OCI-LY7 (cell line): ENCODE results near the gene CDC25B. TPM values are rescaled to one million over a fixed set of nuclear protein-coding genes. Genes with fewer than 3 reads are reported as not detected.
"Not testable (repeated sequence)": the region's sequence is repeated elsewhere in the genome, so short reads cannot be mapped to it uniquely, and the experiment has no call there.

ENCODE experiments used
- BruUV-seq: library from RNA; stranded (reverse); fragments of 400-500 nt; replicated peaks from 2 replicates; lab custom pipeline; 2021; lab: Mats Ljungman, UMichigan
- CTCF ChIA-PET: fragments of 300-600 bp; sonication (Branson Sonifier 250); formaldehyde crosslinking; loops from one replicate; lab custom pipeline; 2022; ENCODE audit warnings: antibody characterized with exemption; ENCODE audit not compliant: unreplicated experiment; lab: Charles Lee
- POLR2A ChIA-PET: fragments of 300-600 bp; sonication (Branson Sonifier 250); formaldehyde crosslinking; loops from one replicate; lab custom pipeline; 2022; ENCODE audit warnings: antibody characterized with exemption; lab: Charles Lee
- DNase-seq: peaks from one replicate; pipeline ENCODE4 v3.0.0-alpha.2; 2015; ENCODE audit warnings: low spot score
- H2AFZ ChIP-seq: fragments of 200-600 bp; sonication (generic), shearing (Covaris generic); 2 replicates; pipeline ENCODE4 v1.6.1; 2014; ENCODE audit warnings: mild to moderate bottlenecking, antibody characterized with exemption, low read length, moderate library complexity
- H3K27ac ChIP-seq: fragments of 200-600 bp; sonication (generic); 2 replicates; pipeline ENCODE4 v1.5.1; 2014; ENCODE audit warnings: mixed run types, low read depth, mild to moderate bottlenecking, moderate library complexity, low read length, inconsistent platforms; ENCODE audit not compliant: poor library complexity, severe bottlenecking
- H3K36me3 ChIP-seq: fragments of 200-600 bp; sonication (generic); 2 replicates; pipeline ENCODE4 v1.6.1; 2014; ENCODE audit warnings: mild to moderate bottlenecking, antibody characterized with exemption, low read length, moderate library complexity, mixed read lengths; ENCODE audit not compliant: insufficient read depth
- H3K4me1 ChIP-seq: fragments of 200-600 bp; sonication (generic); 2 replicates; pipeline ENCODE4 v1.5.1; 2014; ENCODE audit warnings: mild to moderate bottlenecking, low read length; ENCODE audit not compliant: insufficient read depth, poor library complexity, severe bottlenecking
- H3K4me2 ChIP-seq: fragments of 200-600 bp; sonication (generic); 2 replicates; pipeline ENCODE4 v1.6.1; 2014; ENCODE audit warnings: mild to moderate bottlenecking, low read length
- H3K4me3 ChIP-seq: fragments of 200-600 bp; sonication (generic); 2 replicates; pipeline ENCODE4 v1.5.1; 2014; ENCODE audit warnings: mild to moderate bottlenecking, low read depth, low read length; ENCODE audit not compliant: poor library complexity, severe bottlenecking
- H3K79me2 ChIP-seq: fragments of 200-600 bp; sonication (generic); 2 replicates; pipeline ENCODE4 v1.6.1; 2016; ENCODE audit warnings: low read depth, mild to moderate bottlenecking, low read length, moderate library complexity, mixed read lengths; ENCODE audit not compliant: insufficient read depth
- H3K9me2 ChIP-seq: fragments of 200-600 bp; sonication (generic); 2 replicates; pipeline ENCODE4 v1.6.1; 2016; ENCODE audit warnings: mild to moderate bottlenecking, low read length, mixed read lengths; ENCODE audit not compliant: insufficient read depth
- H3K9me3 ChIP-seq: fragments of 200-600 bp; sonication (generic); 2 replicates; pipeline ENCODE4 v1.6.1; 2014; ENCODE audit warnings: mild to moderate bottlenecking, mixed run types, low read length, mixed read lengths
- H4K20me1 ChIP-seq: fragments of 200-600 bp; sonication (generic); 2 replicates; pipeline ENCODE4 v1.6.1; 2014; ENCODE audit warnings: mild to moderate bottlenecking, antibody characterized with exemption, low read length, moderate library complexity, mixed read lengths; ENCODE audit not compliant: insufficient read depth
- CTCF ChIP-seq: fragments of 200-600 bp; sonication (generic); conservative IDR thresholded peaks from 2 replicates; pipeline ENCODE4 v1.5.1; 2014; ENCODE audit warnings: mild to moderate bottlenecking, antibody characterized with exemption, low read length, moderate library complexity, mixed read lengths
- EZH2phosphoT487 ChIP-seq: fragments of 200-600 bp; sonication (generic); IDR thresholded peaks from 2 replicates; pipeline ENCODE4 v1.6.1; 2018; ENCODE audit warnings: low read depth, borderline replicate concordance, mild to moderate bottlenecking, mixed run types, antibody characterized with exemption, low read length, moderate library complexity, mixed read lengths
- intact Hi-C: fragments of 100-400 bp; cut with micrococcal nuclease; formaldehyde crosslinking; loops from one replicate; pipeline ENCODE4 v1.10.0; 2022; ENCODE audit not compliant: unreplicated experiment
- total RNA-seq, 2 experiments: library from RNA; depleted of rRNA in 1 of 2; stranded (reverse); fragments of >200 nt in 1 of 2; shearing (Covaris generic) in 1 of 2; gene quantifications; 2 replicates each; pipeline ENCODE4 v1.2.3, GENCODE V29; 2014 to 2022

CDC25B gene
- total RNA-seq, 2 experiments from 2014 or later, result 89.2 to 119 TPM

GRCh38 chr20:3842348-3842930 is 46.3 kb downstream of the CDC25B start:
- no peak overlapping the region for H3K4me2 ChIP-seq
- H3K4me3 ChIP-seq, result no peak overlapping the region
- H3K79me2 ChIP-seq, result peaks cover 2% of the 10 kb centered on the region; the same call in 1 of the 2 replicates
- no peaks in the 10 kb centered on the region for H3K9me2 ChIP-seq
- H3K9me3 ChIP-seq, result no peaks in the 10 kb centered on the region
- H3K27ac ChIP-seq, result no peak overlapping the region
- POLR2A ChIA-PET, result interaction anchor here (0.6 kb wide), 1 partner anchor 50 kb away, joined by 3 read pairs; no protein-coding TSS in a partner anchor
- DNase-seq, result no peak
- TF ChIP-seq EZH2phosphoT487, result no peak
- no peak for TF ChIP-seq CTCF
- intact Hi-C loops, result no loop called here
- CTCF ChIA-PET, result no interaction called here
- no peak overlapping the region for H2AFZ ChIP-seq
- no peaks in the 10 kb centered on the region for H3K36me3 ChIP-seq
- H3K4me1 ChIP-seq, result peaks cover 9% of the 10 kb centered on the region
- no peaks in the 10 kb centered on the region for H4K20me1 ChIP-seq
- BruUV-seq, result no TSS peak

- no peak for DNase-seq
- BruUV-seq, result no TSS peak
These were observed 47.4 kb downstream of the CDC25B start for GRCh38 chr20:3843490-3843889.

GRCh38 chr20:3843990-3844619 is 48.0 kb downstream of the CDC25B start:
- H3K36me3 ChIP-seq, BruUV-seq, H3K4me3 ChIP-seq, CTCF ChIA-PET, intact Hi-C loops, H3K9me3 ChIP-seq, H3K4me2 ChIP-seq, H4K20me1 ChIP-seq, DNase-seq, H2AFZ ChIP-seq, H3K9me2 ChIP-seq, H3K27ac ChIP-seq, H3K79me2 ChIP-seq: not testable (repeated sequence)
- POLR2A ChIA-PET, result interaction anchor here (1.1 to 1.6 kb wide), 2 partner anchors 8 to 31 kb away, joined by 3 to 10 read pairs; no protein-coding TSS in a partner anchor
- H3K4me1 ChIP-seq, result peaks cover 20% of the 10 kb centered on the region

More at GRCh38 chr20:3843490-3843889, 47.4 kb downstream of the CDC25B start:
- Histone ChIP-seq H3K4me1 (peaks cover 18% of the 10 kb centered on the region), H3K9me2 (no peaks in the 10 kb centered on the region), H3K4me2 (no peak overlapping the region), H3K36me3 (no peaks in the 10 kb centered on the region), H4K20me1 (no peaks in the 10 kb centered on the region), H3K27ac (no peak overlapping the region), H3K79me2 (peaks cover 7% of the 10 kb centered on the region; the same call in 1 of the 2 replicates), H3K9me3 (no peaks in the 10 kb centered on the region), H2AFZ (no peak overlapping the region), H3K4me3 (no peak overlapping the region)
- intact Hi-C loops, result no loop called here
- ChIA-PET POLR2A (no interaction called here), CTCF (no interaction called here)
- TF ChIP-seq EZH2phosphoT487, result no peak
- no peak for TF ChIP-seq CTCF
